ENCODE measurements around the gene SLA2. TPM values are rescaled to one million over a fixed set of nuclear protein-coding genes. Genes with fewer than 3 reads are reported as not detected.

SLA2 gene
- total RNA-seq, 1 experiment from 2014 or later, result not detected

- CTCF ChIA-PET, result interaction anchor here (0.5 to 1.3 kb wide), 6 partner anchors 32 to 533 kb away, joined by 3 to 10 read pairs (median 4); partner anchors contain the start of gene DSN1
- peak overlapping the region; percentile 89 for H3K4me2 ChIP-seq
- H2AFZ ChIP-seq, result peak overlapping the region; percentile 70
- peaks cover 19% of the 10 kb centered on the region for H3K36me3 ChIP-seq (ENCODE audit: low read depth)
- intact Hi-C loops (cut with micrococcal nuclease; ENCODE audit: unreplicated experiment), result loop anchor here (1.0 to 5.0 kb wide), 4 partner anchors 30 to 143 kb away; partner anchors contain the start of gene NDRG3
- peaks cover 10% of the 10 kb centered on the region for H4K20me1 ChIP-seq (ENCODE audit: insufficient read depth)
- H3F3A ChIP-seq (ENCODE audit: insufficient read depth, low read depth), result peaks cover 49% of the 10 kb centered on the region
- no peaks in the 10 kb centered on the region for H3K27me3 ChIP-seq (ENCODE audit: insufficient read depth, low read depth)
- BruUV-seq (replicated peaks), result TSS peak; percentile 63
- H3K4me3 ChIP-seq, result peak overlapping the region; percentile 53
- POLR2A ChIA-PET (ENCODE audit: unreplicated experiment), result no interaction called here
- peak; percentile 54 to 82 for DNase-seq
- peaks cover 22% of the 10 kb centered on the region for H3K4me1 ChIP-seq (replicated peaks; ENCODE audit: insufficient read depth)
- H3K9me3 ChIP-seq (ENCODE audit: insufficient read depth, low read depth), result no peaks in the 10 kb centered on the region
- TF ChIP-seq EZH2 (IDR thresholded peaks at IDR 0.05; ENCODE audit: low read depth) (no peak), CTCF (conservative IDR thresholded peaks at IDR 0.05) (no peak)
- H3K27ac ChIP-seq, result peak overlapping the region; percentile 91
- no peaks in the 10 kb centered on the region for H3K9me2 ChIP-seq (ENCODE audit: insufficient read depth)
- H3K79me2 ChIP-seq (ENCODE audit: low read depth), result peaks cover 43% of the 10 kb centered on the region
These were observed 41.0 kb downstream of the SLA2 start for GRCh38 chr20:36604952-36605398.

- peaks cover 18% of the 10 kb centered on the region; the same call in 1 of the 2 replicates for H3F3A ChIP-seq (ENCODE audit: insufficient read depth, low read depth)
- no TSS peak for BruUV-seq (replicated peaks)
- H3K27me3 ChIP-seq (ENCODE audit: insufficient read depth, low read depth), result no peaks in the 10 kb centered on the region
- no peak for TF ChIP-seq CTCF (conservative IDR thresholded peaks at IDR 0.05)
- TF ChIP-seq EZH2 (IDR thresholded peaks at IDR 0.05; ENCODE audit: low read depth), result no peak
- peaks cover 10% of the 10 kb centered on the region for H3K79me2 ChIP-seq (ENCODE audit: low read depth)
- H3K9me2 ChIP-seq (ENCODE audit: insufficient read depth), result no peaks in the 10 kb centered on the region
- ChIA-PET POLR2A (ENCODE audit: unreplicated experiment) (no interaction called here), CTCF (no interaction called here)
- no peak overlapping the region for H3K27ac ChIP-seq
- no peak for DNase-seq
- no peaks in the 10 kb centered on the region for H3K9me3 ChIP-seq (ENCODE audit: insufficient read depth, low read depth)
- peaks cover 4% of the 10 kb centered on the region; the same call in 1 of the 2 replicates for H4K20me1 ChIP-seq (ENCODE audit: insufficient read depth)
- 0 out of 2 replicates have a peak, but pooled peaks cover 6% of the 10 kb centered on the region for H3K4me1 ChIP-seq (replicated peaks; ENCODE audit: insufficient read depth)
- no peaks in the 10 kb centered on the region for H3K36me3 ChIP-seq (ENCODE audit: low read depth)
- H3K4me3 ChIP-seq, result no peak overlapping the region
- intact Hi-C loops (cut with micrococcal nuclease; ENCODE audit: unreplicated experiment), result no loop called here
- no peak overlapping the region for H2AFZ ChIP-seq
- H3K4me2 ChIP-seq, result no peak overlapping the region
These were observed 44.5 kb downstream of the SLA2 start for GRCh38 chr20:36601540-36601939.

GRCh38 chr20:36599912-36600345, 46.1 kb downstream of the SLA2 start:
- Histone ChIP-seq H3K4me2 (no peak overlapping the region), H3K9me2 (ENCODE audit: insufficient read depth) (no peaks in the 10 kb centered on the region), H2AFZ (no peak overlapping the region), H3K27ac (no peak overlapping the region), H3F3A (ENCODE audit: insufficient read depth, low read depth) (peaks cover 13% of the 10 kb centered on the region; the same call in 1 of the 2 replicates), H3K9me3 (ENCODE audit: insufficient read depth, low read depth) (no peaks in the 10 kb centered on the region), H3K79me2 (ENCODE audit: low read depth) (no peaks in the 10 kb centered on the region), H4K20me1 (ENCODE audit: insufficient read depth) (no peaks in the 10 kb centered on the region), H3K4me3 (no peak overlapping the region), H3K27me3 (ENCODE audit: insufficient read depth, low read depth) (no peaks in the 10 kb centered on the region), H3K4me1 (replicated peaks; ENCODE audit: insufficient read depth) (0 out of 2 replicates have a peak, but pooled peaks cover 6% of the 10 kb centered on the region), H3K36me3 (ENCODE audit: low read depth) (no peaks in the 10 kb centered on the region)
- no peak for DNase-seq
- POLR2A ChIA-PET (ENCODE audit: unreplicated experiment), result no interaction called here
- CTCF ChIA-PET, result interaction anchor here (0.6 kb wide), 1 partner anchor 25 kb away, joined by 12 read pairs; no protein-coding TSS in a partner anchor
- intact Hi-C loops (cut with micrococcal nuclease; ENCODE audit: unreplicated experiment), result no loop called here
- TF ChIP-seq EZH2 (IDR thresholded peaks at IDR 0.05; ENCODE audit: low read depth) (no peak), CTCF (conservative IDR thresholded peaks at IDR 0.05) (no peak)
- no TSS peak for BruUV-seq (replicated peaks)

Data from PC-9 (cell line).